GM18505 (cell line): ENCODE measurements around the gene NRG3.

Experiments
- ATAC-seq: cut with Tn5 transposase; IDR thresholded peaks from one replicate; pipeline ENCODE4 v1.9.1; 2021; ENCODE audit not compliant: unreplicated experiment
- POLR2A ChIP-seq: IDR thresholded peaks from 4 replicates; pipeline ENCODE4 v1.6.1; 2011; ENCODE audit warnings: borderline replicate concordance; ENCODE audit not compliant: insufficient read depth, insufficient read length; ENCODE audit errors: extremely low read depth

NRG3 gene

GRCh38 chr10:81873932-81874816 is 820 bp upstream of the NRG3 start:
- TF ChIP-seq POLR2A: no peak
- ATAC-seq: no peak

GRCh38 chr10:81875467-81876252 is 666 bp downstream of the NRG3 start:
- no peak for TF ChIP-seq POLR2A
- no peak for ATAC-seq

GRCh38 chr10:81876253-81877077 is 1.5 kb downstream of the NRG3 start:
- ATAC-seq: no peak
- no peak for TF ChIP-seq POLR2A

GRCh38 chr10:81877596-81877995 is 2.6 kb downstream of the NRG3 start:
- no peak for TF ChIP-seq POLR2A
- ATAC-seq: no peak

GRCh38 chr10:81882011-81882410 is 7.0 kb downstream of the NRG3 start:
- ATAC-seq: no peak
- no peak for TF ChIP-seq POLR2A

- no peak for ATAC-seq
- TF ChIP-seq POLR2A: no peak
Observed at GRCh38 chr10:81884856-81885255, 9.9 kb downstream of the NRG3 start.

GRCh38 chr10:81885491-81885890 is 10.5 kb downstream of the NRG3 start:
- no peak for ATAC-seq
- no peak for TF ChIP-seq POLR2A

GRCh38 chr10:81886939-81887338 is 11.9 kb downstream of the NRG3 start:
- no peak for TF ChIP-seq POLR2A
- no peak for ATAC-seq

- TF ChIP-seq POLR2A: no peak
- no peak for ATAC-seq
Observed at GRCh38 chr10:81889181-81889769, 14.3 kb downstream of the NRG3 start.

GRCh38 chr10:81894616-81895015 is 19.6 kb downstream of the NRG3 start:
- no peak for ATAC-seq
- TF ChIP-seq POLR2A: no peak

GRCh38 chr10:81898518-81898917 is 23.5 kb downstream of the NRG3 start:
- no peak for ATAC-seq
- TF ChIP-seq POLR2A: no peak

- ATAC-seq: no peak
- TF ChIP-seq POLR2A: no peak
Observed at GRCh38 chr10:81900989-81901388, 26.0 kb downstream of the NRG3 start.

GRCh38 chr10:81903472-81903871 is 28.5 kb downstream of the NRG3 start:
- TF ChIP-seq POLR2A: no peak
- no peak for ATAC-seq
